ENCODE results near the gene KRTAP27-1.

GRCh38 chr21:30351534-30351933 is 14.0 kb upstream of the KRTAP27-1 start:
- TF ChIP-seq POLR2A (IDR thresholded peaks at IDR 0.05; ENCODE audit: low read depth, low read length): no peak
- TF ChIP-seq POLR2AphosphoS5 (IDR thresholded peaks at IDR 0.05; ENCODE audit: low read depth, low read length): no peak
- no peak for TF ChIP-seq TAF1 (IDR thresholded peaks at IDR 0.05; ENCODE audit: borderline replicate concordance, low read depth, low read length)

Data from GM12892 (cell line).